IMR-90 (cell line): ENCODE results near the gene TRIO. TPM values are rescaled to one million over a fixed set of nuclear protein-coding genes. Genes with fewer than 3 reads are reported as not detected.

Experiments used
- ATAC-seq: fragments of 200-7000 bp; cut with Tn5 transposase; 2 replicates; pipeline ENCODE4 v1.9.1; 2020; ENCODE audit warnings: low read depth, mild to moderate bottlenecking, moderate library complexity
- BruUV-seq: library from RNA; stranded (reverse); fragments of 400-500 nt; replicated peaks from 2 replicates; lab custom pipeline; 2021; lab: Mats Ljungman, UMichigan
- CTCF ChIA-PET: fragments of 300-600 bp; formaldehyde crosslinking; extraction: SDS; loops from one replicate; lab custom pipeline; 2021; ENCODE audit warnings: antibody characterized with exemption; lab: Yijun Ruan, JAX
- POLR2A ChIA-PET: fragments of 300-600 bp; sonication (Branson Sonifier 250); formaldehyde crosslinking; loops from one replicate; lab custom pipeline; 2022; ENCODE audit warnings: antibody characterized with exemption; ENCODE audit not compliant: unreplicated experiment; lab: Charles Lee
- DNase-seq: peaks from one replicate; pipeline ENCODE4 v3.0.0; 2013
- H2AFZ ChIP-seq: replicated peaks from 2 replicates; pipeline ENCODE3; 2013; ENCODE audit warnings: low read length, mild to moderate bottlenecking; ENCODE audit not compliant: poor library complexity
- H2AK5ac ChIP-seq: 2 replicates; pipeline ENCODE4 v1.6.1; 2013; ENCODE audit warnings: low read depth, low read length, inconsistent platforms
- H2AK9ac ChIP-seq: replicated peaks from 2 replicates; pipeline ENCODE3; 2013; ENCODE audit warnings: mild to moderate bottlenecking, low read depth, low read length, moderate library complexity; ENCODE audit not compliant: poor library complexity
- H2BK120ac ChIP-seq: 2 replicates; pipeline ENCODE4 v1.6.1; 2013; ENCODE audit warnings: low read depth, low read length, inconsistent platforms
- H2BK15ac ChIP-seq: 3 replicates; pipeline ENCODE4 v1.6.1; 2013; ENCODE audit warnings: low read depth, low read length, inconsistent platforms
- H2BK20ac ChIP-seq: 2 replicates; pipeline ENCODE4 v1.6.1; 2013; ENCODE audit warnings: low read depth, mild to moderate bottlenecking, inconsistent platforms, low read length, moderate library complexity
- H2BK5ac ChIP-seq: 2 replicates; pipeline ENCODE4 v1.6.1; 2013; ENCODE audit warnings: mild to moderate bottlenecking, low read depth, low read length, inconsistent platforms; ENCODE audit not compliant: poor library complexity, severe bottlenecking
- H3K14ac ChIP-seq: replicated peaks from 2 replicates; pipeline ENCODE4 v1.6.1; 2013; ENCODE audit warnings: low read depth, low read length, inconsistent platforms
- H3K18ac ChIP-seq: 2 replicates; pipeline ENCODE4 v1.6.1; 2013; ENCODE audit warnings: low read depth, low read length, control low read depth
- H3K23ac ChIP-seq: 2 replicates; pipeline ENCODE4 v1.6.1; 2013; ENCODE audit warnings: low read depth, low read length, inconsistent platforms
- H3K27ac ChIP-seq: 2 replicates; pipeline ENCODE4 v1.5.1; 2013; ENCODE audit warnings: mild to moderate bottlenecking, control low read depth, low read length; ENCODE audit not compliant: insufficient read depth
- H3K27me3 ChIP-seq: 2 replicates; pipeline ENCODE4 v1.6.1; 2013; ENCODE audit warnings: low read length; ENCODE audit not compliant: control insufficient read depth, insufficient read depth
- H3K36me3 ChIP-seq: 2 replicates; pipeline ENCODE4 v1.6.1; 2013; ENCODE audit warnings: low read length, mixed read lengths; ENCODE audit not compliant: control insufficient read depth, insufficient read depth
- H3K4ac ChIP-seq: 2 replicates; pipeline ENCODE4 v1.6.1; 2013; ENCODE audit warnings: low read depth, low read length, inconsistent platforms
- H3K4me1 ChIP-seq: 2 replicates; pipeline ENCODE4 v1.6.1; 2013; ENCODE audit warnings: low read length, mixed read lengths; ENCODE audit not compliant: control insufficient read depth, insufficient read depth
- H3K4me2 ChIP-seq: 2 replicates; pipeline ENCODE4 v1.6.1; 2013; ENCODE audit warnings: low read depth, mild to moderate bottlenecking, control low read depth, low read length, moderate library complexity
- H3K4me3 ChIP-seq: 2 replicates; pipeline ENCODE4 v1.5.1; 2013; ENCODE audit warnings: low read depth, mild to moderate bottlenecking, control low read depth, low read length, moderate library complexity; ENCODE audit not compliant: insufficient read depth
- H3K56ac ChIP-seq: 2 replicates; pipeline ENCODE4 v1.6.1; 2013; ENCODE audit warnings: low read length, inconsistent platforms; ENCODE audit not compliant: insufficient read depth; ENCODE audit errors: extremely low read depth
- H3K79me1 ChIP-seq, 2 experiments: 2 replicates each; pipeline ENCODE4 v1.6.1; 2013; ENCODE audit warnings: low read length in 2 of 2, inconsistent platforms in 1 of 2, low read depth in 1 of 2
- H3K9ac ChIP-seq: 2 replicates; pipeline ENCODE4 v1.6.1; 2013; ENCODE audit warnings: low read depth, low read length, control low read depth
- H3K9me1 ChIP-seq: 2 replicates; pipeline ENCODE4 v1.6.1; 2013; ENCODE audit warnings: low read length, inconsistent platforms; ENCODE audit not compliant: insufficient read depth
- H3K9me3 ChIP-seq: 2 replicates; pipeline ENCODE4 v1.6.1; 2013; ENCODE audit warnings: low read length; ENCODE audit not compliant: control insufficient read depth, insufficient read depth
- H4K20me1 ChIP-seq: 2 replicates; pipeline ENCODE4 v1.6.1; 2013; ENCODE audit warnings: low read length, inconsistent platforms; ENCODE audit not compliant: insufficient read depth
- H4K5ac ChIP-seq: 2 replicates; pipeline ENCODE4 v1.6.1; 2013; ENCODE audit warnings: mild to moderate bottlenecking, low read depth, low read length, control low read depth
- H4K8ac ChIP-seq, 2 experiments: 2 replicates each; pipeline ENCODE4 v1.6.1; 2013; ENCODE audit warnings: low read depth in 2 of 2, low read length in 2 of 2, control low read depth in 1 of 2, inconsistent platforms in 1 of 2
- H4K91ac ChIP-seq: 2 replicates; pipeline ENCODE4 v1.6.1; 2013; ENCODE audit warnings: low read depth, low read length, inconsistent platforms; ENCODE audit not compliant: insufficient read depth
- BHLHE40 ChIP-seq: fragments of 150-350 bp; IDR thresholded peaks from 2 replicates; pipeline ENCODE4 v1.6.1; 2016; ENCODE audit warnings: mild to moderate bottlenecking, low read depth, low read length
- CHD1 ChIP-seq: IDR thresholded peaks from 2 replicates; pipeline ENCODE4 v1.6.1; 2012; ENCODE audit warnings: low read depth, low read length, improper control_type of control experiment
- FOS ChIP-seq: fragments of 150-350 bp; IDR thresholded peaks from 2 replicates; pipeline ENCODE4 v1.6.1; 2016; ENCODE audit warnings: low read depth, low read length
- MAFK ChIP-seq: IDR thresholded peaks from 2 replicates; pipeline ENCODE4 v1.6.1; 2012; ENCODE audit warnings: low read depth, low read length, improper control_type of control experiment
- MAZ ChIP-seq: IDR thresholded peaks from 2 replicates; pipeline ENCODE4 v1.6.1; 2012; ENCODE audit warnings: low read depth, mild to moderate bottlenecking, low read length, improper control_type of control experiment, moderate library complexity, borderline replicate concordance
- MXI1 ChIP-seq: IDR thresholded peaks from 2 replicates; pipeline ENCODE4 v1.6.1; 2012; ENCODE audit warnings: low read depth, mild to moderate bottlenecking, low read length, moderate library complexity, borderline replicate concordance
- NFE2L2 ChIP-seq: fragments of 150-350 bp; IDR thresholded peaks from 2 replicates; pipeline ENCODE4 v1.6.1; 2016; ENCODE audit warnings: low read depth, mild to moderate bottlenecking, low read length
- POLR2A ChIP-seq: IDR thresholded peaks from 2 replicates; pipeline ENCODE4 v1.6.1; 2012; ENCODE audit warnings: mild to moderate bottlenecking, low read depth, low read length
- RAD21 ChIP-seq: IDR thresholded peaks from 2 replicates; pipeline ENCODE4 v1.6.1; 2012; ENCODE audit warnings: low read length, improper control_type of control experiment
- SMC3 ChIP-seq: fragments of 150-350 bp; IDR thresholded peaks from 2 replicates; pipeline ENCODE4 v1.6.1; 2016; ENCODE audit warnings: low read depth, mild to moderate bottlenecking, antibody characterized with exemption, low read length, moderate library complexity
- WGBS, 2 experiments: methylation state at CpG; one replicate each; pipeline versions ENCODE4 v1.1.5 to v1.1.7; 2013; ENCODE audit warnings: missing lambda C conversion rate in 2 of 2; ENCODE audit not compliant: insufficient read length in 1 of 2; ENCODE audit errors: extremely low coverage in 2 of 2; 5-methylcytosine and 5-hydroxymethylcytosine counted together
- dilution Hi-C: fragments of 300-500 bp; cut with HindIII; formaldehyde crosslinking; loops from one replicate; pipeline ENCODE4 v1.14.3; 2018; ENCODE audit warnings: low sequenced_read_pairs; ENCODE audit not compliant: unreplicated experiment
- in situ Hi-C: fragments of 300-500 bp; cut with MboI; formaldehyde crosslinking; loops from 3 replicates; pipeline ENCODE4 v1.14.3; 2019; ENCODE audit warnings: low sequenced_read_pairs, inconsistent platforms, mixed read lengths
- intact Hi-C: fragments of 100-400 bp; cut with micrococcal nuclease; formaldehyde crosslinking; loops from 2 replicates; pipeline ENCODE4 v1.10.0; 2022
- polyA plus RNA-seq, 3 experiments: library from polyadenylated mRNA; depleted of rRNA; stranded (reverse); fragments of >200 nt; gene quantifications; 2 replicates each; pipeline ENCODE4 v1.2.3, GENCODE V29; 2012; ENCODE audit warnings: low replicate concordance in 1 of 3
- total RNA-seq: library from RNA; depleted of rRNA; stranded (reverse); fragments of >200 nt; gene quantifications from 2 replicates; pipeline ENCODE4 v1.2.3, GENCODE V29; 2012
- TF ChIP-seq, protein P1 (sequence below): fragments of 150-350 bp; IDR thresholded peaks from 2 replicates; pipeline ENCODE4 v1.6.1; 2016; ENCODE audit warnings: low read depth, mild to moderate bottlenecking, low read length, moderate library complexity, borderline replicate concordance

Gene TRIO
- total and polyA plus RNA-seq, 2 of the 4 experiments (the other 2 are of a cell fraction): 206 to 522 TPM

DNA sequence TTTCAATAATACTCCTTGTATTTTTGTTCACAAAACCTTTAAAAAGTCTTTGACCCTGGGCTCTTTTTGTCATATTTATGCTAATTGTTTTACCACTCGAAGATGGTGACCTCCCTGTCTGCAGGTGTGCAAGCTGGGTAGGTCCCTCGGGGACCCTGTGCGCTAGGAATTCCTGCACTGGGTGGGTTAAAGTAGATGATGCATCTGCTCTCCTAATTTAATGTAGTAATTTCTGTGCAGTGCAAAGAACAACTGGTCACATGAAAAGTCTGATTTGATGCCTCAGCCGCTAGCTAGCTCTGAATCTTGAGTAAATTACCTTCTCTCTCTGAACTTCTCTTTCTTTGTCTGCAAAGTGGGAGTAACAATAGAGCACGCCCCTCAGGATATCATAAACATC, 299.4 kb downstream of the TRIO start:
- no peak overlapping the region for H2BK120ac ChIP-seq
- TF ChIP-seq MAFK: no peak
- TF ChIP-seq FOS: no peak
- TF ChIP-seq RAD21: no peak
- TF ChIP-seq BHLHE40: no peak
- no peak for TF ChIP-seq SMC3
- TF ChIP-seq MAZ: no peak
- no peak for TF ChIP-seq NFE2L2
- TF ChIP-seq, protein P1, sequence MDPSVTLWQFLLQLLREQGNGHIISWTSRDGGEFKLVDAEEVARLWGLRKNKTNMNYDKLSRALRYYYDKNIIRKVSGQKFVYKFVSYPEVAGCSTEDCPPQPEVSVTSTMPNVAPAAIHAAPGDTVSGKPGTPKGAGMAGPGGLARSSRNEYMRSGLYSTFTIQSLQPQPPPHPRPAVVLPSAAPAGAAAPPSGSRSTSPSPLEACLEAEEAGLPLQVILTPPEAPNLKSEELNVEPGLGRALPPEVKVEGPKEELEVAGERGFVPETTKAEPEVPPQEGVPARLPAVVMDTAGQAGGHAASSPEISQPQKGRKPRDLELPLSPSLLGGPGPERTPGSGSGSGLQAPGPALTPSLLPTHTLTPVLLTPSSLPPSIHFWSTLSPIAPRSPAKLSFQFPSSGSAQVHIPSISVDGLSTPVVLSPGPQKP: no peak
- no peak for TF ChIP-seq MXI1
- TF ChIP-seq CHD1: no peak
- no peak for TF ChIP-seq POLR2A
- no peaks in the 10 kb centered on the region for H3K9me3 ChIP-seq
- no peak for ATAC-seq
- no peak overlapping the region for H2AFZ ChIP-seq
- no CpG with 5 or more reads among the region's 5 CpGs for WGBS, 2 experiments
- peaks cover 87% of the 10 kb centered on the region for H4K20me1 ChIP-seq
- H2BK20ac ChIP-seq: no peak overlapping the region
- H4K91ac ChIP-seq: no peak overlapping the region
- no peak overlapping the region for H2BK5ac ChIP-seq
- H3K36me3 ChIP-seq: peaks cover 27% of the 10 kb centered on the region
- no peak overlapping the region for H3K9ac ChIP-seq
- intact Hi-C loops: no loop called here
- H3K79me1 ChIP-seq: peaks cover 22 to 80% of the 10 kb centered on the region in 2 experiments
- in situ Hi-C loops: no loop called here
- peaks cover 45% of the 10 kb centered on the region for H3K4me1 ChIP-seq
- no peak overlapping the region for H4K8ac ChIP-seq
- H3K27ac ChIP-seq: no peak overlapping the region
- H3K23ac ChIP-seq: no peak overlapping the region
- H3K14ac ChIP-seq: no peak overlapping the region
- H3K4me2 ChIP-seq: no peak overlapping the region; the same call in 1 of the 2 replicates
- no peak overlapping the region for H2AK9ac ChIP-seq
- H3K56ac ChIP-seq: no peak overlapping the region
- dilution Hi-C loops: no loop called here
- H3K9me1 ChIP-seq: peaks cover 43% of the 10 kb centered on the region
- no peak overlapping the region for H2BK15ac ChIP-seq
- no peak overlapping the region for H3K4me3 ChIP-seq
- no peak for DNase-seq
- CTCF ChIA-PET: no interaction called here
- no peak overlapping the region for H4K5ac ChIP-seq
- no peaks in the 10 kb centered on the region for H3K27me3 ChIP-seq
- H3K18ac ChIP-seq: no peak overlapping the region
- no peak overlapping the region for H2AK5ac ChIP-seq
- POLR2A ChIA-PET: no interaction called here
- no TSS peak for BruUV-seq
- no peak overlapping the region for H3K4ac ChIP-seq
